SK-N-SH (cell line): ENCODE measurements around the gene SMIM32. TPM values are rescaled to one million over a fixed set of nuclear protein-coding genes. Genes with fewer than 3 reads are reported as not detected.

Experiments used
- CTCF ChIA-PET: fragments of 300-600, 350-600 bp; formaldehyde crosslinking; extraction: SDS; loops from one replicate; lab custom pipeline; 2021; lab: Yijun Ruan, JAX
- POLR2A ChIA-PET: fragments of 350-600 bp; sonication (Branson Sonifier 250); formaldehyde crosslinking; extraction: SDS; loops from one replicate; lab custom pipeline; 2020; ENCODE audit warnings: antibody characterized with exemption, inconsistent platforms; lab: Yijun Ruan, JAX
- DNase-seq: peaks from one replicate; pipeline ENCODE4 v3.0.0; 2012
- H2AFZ ChIP-seq: fragments of 200-600 bp; sonication (generic); 2 replicates; pipeline ENCODE4 v1.8.1; 2016; ENCODE audit warnings: antibody characterized with exemption, mild to moderate bottlenecking, low read depth
- H3F3A ChIP-seq: fragments of 200-600 bp; sonication (generic); replicated peaks from 2 replicates; pipeline ENCODE3; 2016; ENCODE audit warnings: antibody characterized with exemption, mild to moderate bottlenecking; ENCODE audit not compliant: insufficient read depth
- H3K27ac ChIP-seq, 2 experiments: fragments of 200-500 bp in 1 of 2; fragments of 200-600 bp in 1 of 2; sonication (Bioruptor generic) in 1 of 2; sonication (generic), shearing (Covaris generic) in 1 of 2; 2 replicates each; pipeline versions ENCODE4 v1.5.1 to v1.6.1; 2014 to 2016; ENCODE audit warnings: low read depth in 2 of 2, inconsistent platforms in 1 of 2, low read length in 1 of 2, mild to moderate bottlenecking in 1 of 2, mixed read lengths in 1 of 2
- H3K27me3 ChIP-seq: fragments of 200-600 bp; sonication (generic), shearing (Covaris generic); 2 replicates; pipeline ENCODE4 v1.6.1; 2016; ENCODE audit warnings: mixed run types; ENCODE audit not compliant: insufficient read depth
- H3K36me3 ChIP-seq, 2 experiments: fragments of 200-500 bp in 1 of 2; fragments of 200-600 bp in 1 of 2; sonication (Bioruptor generic) in 1 of 2; sonication (generic) in 1 of 2; replicated peaks in 1 of 2; 2 replicates each; pipeline versions ENCODE3 to v1.5.1; 2014 to 2016; ENCODE audit warnings: low read length in 1 of 2, mild to moderate bottlenecking in 1 of 2; ENCODE audit not compliant: insufficient read depth in 2 of 2, control insufficient read depth in 1 of 2
- H3K4me1 ChIP-seq, 2 experiments: fragments of 200-500 bp in 1 of 2; fragments of 200-600 bp in 1 of 2; sonication (Bioruptor generic) in 1 of 2; sonication (generic), shearing (Covaris generic) in 1 of 2; 2 replicates each; pipeline versions ENCODE4 v1.5.1 to v1.6.1; 2014 to 2016; ENCODE audit warnings: low read depth in 1 of 2, low read length in 1 of 2, mixed run types in 1 of 2; ENCODE audit not compliant: insufficient read depth in 2 of 2, control insufficient read depth in 1 of 2
- H3K4me2 ChIP-seq: fragments of 200-600 bp; sonication (generic), shearing (Covaris generic); 2 replicates; pipeline ENCODE4 v1.6.1; 2017; ENCODE audit warnings: mixed run types
- H3K4me3 ChIP-seq, 2 experiments: fragments of 200-500 bp in 1 of 2; fragments of 200-600 bp in 1 of 2; sonication (Bioruptor generic) in 1 of 2; sonication (generic), shearing (Covaris generic) in 1 of 2; 2 replicates each; pipeline versions ENCODE4 v1.5.1 to v1.8.1; 2014 to 2016; ENCODE audit warnings: low read depth in 2 of 2, inconsistent platforms in 1 of 2, low read length in 1 of 2, mild to moderate bottlenecking in 1 of 2, mixed read lengths in 1 of 2, moderate library complexity in 1 of 2
- H3K79me2 ChIP-seq: fragments of 200-600 bp; sonication (generic); 2 replicates; pipeline ENCODE4 v1.8.1; 2017; ENCODE audit warnings: mild to moderate bottlenecking; ENCODE audit not compliant: insufficient read depth
- H3K9ac ChIP-seq: fragments of 200-600 bp; sonication (generic); 2 replicates; pipeline ENCODE4 v1.6.1; 2017; ENCODE audit warnings: mixed run types
- H3K9me2 ChIP-seq: fragments of 200-600 bp; sonication (generic); 2 replicates; pipeline ENCODE4 v1.6.1; 2017; ENCODE audit warnings: mixed run types
- H3K9me3 ChIP-seq: fragments of 200-600 bp; sonication (generic); 2 replicates; pipeline ENCODE4 v1.6.1; 2017; ENCODE audit warnings: mixed run types, mild to moderate bottlenecking, moderate library complexity
- H4K20me1 ChIP-seq: fragments of 200-600 bp; sonication (generic); 2 replicates; pipeline ENCODE4 v1.6.1; 2017; ENCODE audit warnings: mild to moderate bottlenecking, mixed run types; ENCODE audit not compliant: insufficient read depth
- FOSL2 ChIP-seq: IDR thresholded peaks from 2 replicates; pipeline ENCODE4 v1.4.0; 2012; ENCODE audit warnings: low read depth, mild to moderate bottlenecking, moderate library complexity, borderline replicate concordance
- FOXJ3 ChIP-seq: sonication (generic); formaldehyde crosslinking; IDR thresholded peaks from 2 replicates; pipeline ENCODE4 v1.5.1; 2020; ENCODE audit warnings: mild to moderate bottlenecking, missing genetic modification reagents
- IRF3 ChIP-seq: fragments of 150-350 bp; IDR thresholded peaks from 2 replicates; pipeline ENCODE4 v1.6.1; 2016; ENCODE audit warnings: mild to moderate bottlenecking, low read depth, low read length
- MEF2A ChIP-seq: IDR thresholded peaks from 2 replicates; pipeline ENCODE4 v1.4.0; 2012; ENCODE audit warnings: low read depth, borderline replicate concordance
- MXI1 ChIP-seq: IDR thresholded peaks from 2 replicates; pipeline ENCODE4 v1.6.1; 2012; ENCODE audit warnings: mild to moderate bottlenecking, low read depth, low read length, improper control_type of control experiment
- NFIC ChIP-seq: IDR thresholded peaks from 2 replicates; pipeline ENCODE4 v1.4.0; 2012; ENCODE audit warnings: borderline replicate concordance
- NRF1 ChIP-seq: IDR thresholded peaks from 2 replicates; pipeline ENCODE4 v1.6.1; 2012; ENCODE audit warnings: low read depth, mild to moderate bottlenecking, low read length
- RFX5 ChIP-seq: IDR thresholded peaks from 2 replicates; pipeline ENCODE4 v1.6.1; 2012; ENCODE audit warnings: mild to moderate bottlenecking, improper control_type of control experiment, low read length
- SIN3A ChIP-seq: IDR thresholded peaks from 2 replicates; pipeline ENCODE4 v1.6.1; 2012; ENCODE audit warnings: low read depth, mild to moderate bottlenecking, low read length, moderate library complexity, borderline replicate concordance
- polyA plus RNA-seq, 3 experiments: library from polyadenylated mRNA; depleted of rRNA; stranded (reverse); fragments of >200 nt; gene quantifications; 2 replicates each; pipeline ENCODE4 v1.2.3, GENCODE V29; 2012
- TF ChIP-seq, protein P1 (sequence below): IDR thresholded peaks from 2 replicates; pipeline ENCODE4 v1.4.0; 2012; ENCODE audit warnings: low read depth, borderline replicate concordance

SMIM32 gene
- polyA plus RNA-seq, 1 of the 3 experiments (the other 2 are of a cell fraction) = 0.25 TPM

GRCh38 chr5:136141561-136141960 is 51.4 kb downstream of the SMIM32 start:
- ChIA-PET CTCF (interaction anchor here (0.9 to 1.6 kb wide), 5 partner anchors 8 to 59 kb away, joined by 3 to 5 read pairs (median 4); no protein-coding TSS in a partner anchor), POLR2A (interaction anchor here (2.9 kb wide), 1 partner anchor 9 kb away, joined by 9 read pairs; the partner anchor contains the start of gene SMAD5)
- H2AFZ ChIP-seq = no peak overlapping the region
- TF ChIP-seq FOXJ3 (CRISPR knock-in tag) (no peak), SIN3A (no peak), MEF2A (no peak), NFIC (no peak), NRF1 (no peak), FOSL2 (no peak), RFX5 (no peak), IRF3 (no peak), MXI1 (no peak)
- TF ChIP-seq, protein P1, sequence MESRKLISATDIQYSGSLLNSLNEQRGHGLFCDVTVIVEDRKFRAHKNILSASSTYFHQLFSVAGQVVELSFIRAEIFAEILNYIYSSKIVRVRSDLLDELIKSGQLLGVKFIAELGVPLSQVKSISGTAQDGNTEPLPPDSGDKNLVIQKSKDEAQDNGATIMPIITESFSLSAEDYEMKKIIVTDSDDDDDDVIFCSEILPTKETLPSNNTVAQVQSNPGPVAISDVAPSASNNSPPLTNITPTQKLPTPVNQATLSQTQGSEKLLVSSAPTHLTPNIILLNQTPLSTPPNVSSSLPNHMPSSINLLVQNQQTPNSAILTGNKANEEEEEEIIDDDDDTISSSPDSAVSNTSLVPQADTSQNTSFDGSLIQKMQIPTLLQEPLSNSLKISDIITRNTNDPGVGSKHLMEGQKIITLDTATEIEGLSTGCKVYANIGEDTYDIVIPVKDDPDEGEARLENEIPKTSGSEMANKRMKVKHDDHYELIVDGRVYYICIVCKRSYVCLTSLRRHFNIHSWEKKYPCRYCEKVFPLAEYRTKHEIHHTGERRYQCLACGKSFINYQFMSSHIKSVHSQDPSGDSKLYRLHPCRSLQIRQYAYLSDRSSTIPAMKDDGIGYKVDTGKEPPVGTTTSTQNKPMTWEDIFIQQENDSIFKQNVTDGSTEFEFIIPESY = no peak
- no peak overlapping the region for H3K4me3 ChIP-seq
- H3K27ac ChIP-seq = no peak overlapping the region
- DNase-seq = no peak
- H3K9me3 ChIP-seq = no peaks in the 10 kb centered on the region
- peaks cover 10 to 15% of the 10 kb centered on the region in 2 experiments for H3K36me3 ChIP-seq
- no peaks in the 10 kb centered on the region for H3K9me2 ChIP-seq
- H3K4me2 ChIP-seq = no peak overlapping the region
- H4K20me1 ChIP-seq = peaks cover 98% of the 10 kb centered on the region
- no peaks in the 10 kb centered on the region for H3K27me3 ChIP-seq
- H3K79me2 ChIP-seq = peaks cover 100% of the 10 kb centered on the region
- no peak overlapping the region for H3K9ac ChIP-seq
- peaks cover 3 to 5% of the 10 kb centered on the region in 2 experiments; a peak in 3 of 4 replicates for H3K4me1 ChIP-seq
- H3F3A ChIP-seq = no peaks in the 10 kb centered on the region

Other genes with a start within 250 kb of the SMIM32 start
- gene LECT2, start 238.2 kb downstream of the SMIM32 start, polyA plus RNA-seq (2012; rRNA removed) = 0.18 and 0.60 TPM in 2 replicates
- gene TGFBI, start 164.2 kb downstream of the SMIM32 start, polyA plus RNA-seq (2012; rRNA removed) = 2,247 and 2,678 TPM in 2 replicates
- gene SMAD5, start 60.3 kb downstream of the SMIM32 start, polyA plus RNA-seq (2012; rRNA removed) = 26.9 and 36.1 TPM in 2 replicates
- gene TRPC7, start 172.4 kb upstream of the SMIM32 start, polyA plus RNA-seq (2012; rRNA removed) = not detected in 2 replicates